Neural crest cell (in vitro differentiated cells): ENCODE measurements around the gene PTMS. TPM values are rescaled to one million over a fixed set of nuclear protein-coding genes. Genes with fewer than 3 reads are reported as not detected.

Experiments used
- DNase-seq: peaks from one replicate; pipeline ENCODE4 v3.0.0; 2021; ENCODE audit warnings: low read depth, mixed read lengths, low spot score
- H3K27ac Mint-ChIP-seq: one replicate; pipeline ENCODE4 v1.8.0; 2021; ENCODE audit warnings: mild to moderate bottlenecking, mixed read lengths; ENCODE audit not compliant: unreplicated experiment
- H3K27me3 Mint-ChIP-seq: 2 replicates; pipeline ENCODE4 v1.8.0; 2021; ENCODE audit warnings: low read depth, mild to moderate bottlenecking, mixed read lengths
- H3K36me3 Mint-ChIP-seq: 2 replicates; pipeline ENCODE4 v1.8.0; 2021; ENCODE audit warnings: low read depth, mild to moderate bottlenecking, mixed read lengths
- H3K4me1 Mint-ChIP-seq: 2 replicates; pipeline ENCODE4 v1.8.0; 2021; ENCODE audit warnings: mixed read lengths
- H3K4me3 Mint-ChIP-seq: one replicate; pipeline ENCODE4 v1.8.0; 2021; ENCODE audit warnings: mild to moderate bottlenecking, mixed read lengths
- H3K9me3 Mint-ChIP-seq: 2 replicates; pipeline ENCODE4 v1.8.0; 2021; ENCODE audit warnings: mixed read lengths
- CTCF ChIP-seq: fragments of 200-600 bp; sonication (generic); conservative IDR thresholded peaks from 2 replicates; pipeline ENCODE4 v1.5.0; 2021; ENCODE audit warnings: antibody characterized with exemption, mild to moderate bottlenecking
- total RNA-seq: library from RNA; stranded (reverse); gene quantifications from 2 replicates; pipeline ENCODE4 v1.2.1, GENCODE V29; 2021

PTMS gene
- total RNA-seq, 1 donor from 2014 or later: 669 TPM

- Mint-ChIP-seq H3K27me3 (peaks cover 22% of the 10 kb centered on the region), H3K9me3 (no peaks in the 10 kb centered on the region), H3K36me3 (peaks cover 19% of the 10 kb centered on the region), H3K4me3 (peak overlapping the region; percentile 80), H3K4me1 (peaks cover 46% of the 10 kb centered on the region), H3K27ac (no peak overlapping the region)
- no peak for DNase-seq
- TF ChIP-seq CTCF: no peak
Observed at GRCh38 chr12:6773590-6774351, 7.6 kb downstream of the PTMS start.

- Mint-ChIP-seq H3K4me1 (peaks cover 46% of the 10 kb centered on the region), H3K4me3 (peak overlapping the region; percentile 77), H3K27ac (peak overlapping the region; percentile 67), H3K36me3 (peaks cover 17% of the 10 kb centered on the region), H3K9me3 (no peaks in the 10 kb centered on the region), H3K27me3 (peaks cover 23% of the 10 kb centered on the region)
- DNase-seq: no peak
- no peak for TF ChIP-seq CTCF
Observed at GRCh38 chr12:6774499-6775062, 8.4 kb downstream of the PTMS start.

- DNase-seq: no peak
- H3K36me3 Mint-ChIP-seq: peaks cover 17% of the 10 kb centered on the region
- no peaks in the 10 kb centered on the region for H3K9me3 Mint-ChIP-seq
- peaks cover 23% of the 10 kb centered on the region for H3K27me3 Mint-ChIP-seq
- H3K4me3 Mint-ChIP-seq: peak overlapping the region; percentile 77
- H3K4me1 Mint-ChIP-seq: peaks cover 42% of the 10 kb centered on the region
- no peak overlapping the region for H3K27ac Mint-ChIP-seq
- TF ChIP-seq CTCF: no peak
Observed at GRCh38 chr12:6775185-6776174, 9.3 kb downstream of the PTMS start.

- no peaks in the 10 kb centered on the region for H3K9me3 Mint-ChIP-seq
- DNase-seq: no peak
- no peak for TF ChIP-seq CTCF
- H3K36me3 Mint-ChIP-seq: peaks cover 11% of the 10 kb centered on the region
- H3K27me3 Mint-ChIP-seq: peaks cover 21% of the 10 kb centered on the region
- H3K4me1 Mint-ChIP-seq: peaks cover 25% of the 10 kb centered on the region
- H3K4me3 Mint-ChIP-seq: no peak overlapping the region
- H3K27ac Mint-ChIP-seq: no peak overlapping the region
Observed at GRCh38 chr12:6777386-6777785, 11.2 kb downstream of the PTMS start.

- H3K27me3 Mint-ChIP-seq: peaks cover 20% of the 10 kb centered on the region
- H3K4me1 Mint-ChIP-seq: peaks cover 25% of the 10 kb centered on the region
- H3K27ac Mint-ChIP-seq: peak overlapping the region; percentile 82
- H3K4me3 Mint-ChIP-seq: peak overlapping the region; percentile 84
- no peak for DNase-seq
- H3K36me3 Mint-ChIP-seq: peaks cover 11% of the 10 kb centered on the region
- no peak for TF ChIP-seq CTCF
- no peaks in the 10 kb centered on the region for H3K9me3 Mint-ChIP-seq
Observed at GRCh38 chr12:6778217-6778573, 12.0 kb downstream of the PTMS start.
